H1 (cell line): ENCODE measurements around the gene GNAS. TPM values are rescaled to one million over a fixed set of nuclear protein-coding genes. Genes with fewer than 3 reads are reported as not detected.

Experiments
- CTCF ChIA-PET: fragments of 300-600 bp; sonication (Branson Sonifier 250); formaldehyde crosslinking; loops from one replicate; lab custom pipeline; 2021; ENCODE audit not compliant: partially characterized antibody; lab: Charles Lee
- POLR2A ChIA-PET: fragments of 300-600 bp; sonication (Branson Sonifier 250); formaldehyde crosslinking; loops from one replicate; lab custom pipeline; 2021; ENCODE audit warnings: inconsistent platforms; ENCODE audit not compliant: partially characterized antibody; lab: Charles Lee
- DNase-seq, 2 experiments: peaks; one replicate each; pipeline versions ENCODE4 v3.0.0 to v3.0.0-alpha.2; 2010 to 2022; ENCODE audit warnings: low spot score in 2 of 2, low read depth in 1 of 2, mixed read lengths in 1 of 2
- FAIRE-seq: peaks from 2 replicates; lab custom pipeline; 2011; peaks lifted over from hg19 to GRCh38; lab: Jason Lieb, UNC
- H2AFZ ChIP-seq: 2 replicates; pipeline ENCODE4 v1.8.1; 2012; ENCODE audit warnings: low read length, inconsistent platforms
- H2AK5ac ChIP-seq: 2 replicates; pipeline ENCODE4 v1.6.1; 2013; ENCODE audit warnings: low read depth, low read length
- H2BK120ac ChIP-seq: replicated peaks from 2 replicates; pipeline ENCODE3; 2013; ENCODE audit warnings: low read depth, low read length, inconsistent platforms
- H2BK12ac ChIP-seq: 2 replicates; pipeline ENCODE4 v1.6.1; 2013; ENCODE audit warnings: low read depth, low read length
- H2BK15ac ChIP-seq: 2 replicates; pipeline ENCODE4 v1.6.1; 2013; ENCODE audit warnings: low read length
- H2BK20ac ChIP-seq: 2 replicates; pipeline ENCODE4 v1.6.1; 2013; ENCODE audit warnings: low read length
- H2BK5ac ChIP-seq: 2 replicates; pipeline ENCODE4 v1.6.1; 2013; ENCODE audit warnings: low read depth, low read length
- H3K14ac ChIP-seq: 2 replicates; pipeline ENCODE4 v1.6.1; 2013; ENCODE audit warnings: inconsistent platforms; ENCODE audit not compliant: insufficient read length
- H3K18ac ChIP-seq: 2 replicates; pipeline ENCODE4 v1.6.1; 2013; ENCODE audit warnings: low read length; ENCODE audit errors: extremely low read depth
- H3K23ac ChIP-seq: 2 replicates; pipeline ENCODE4 v1.6.1; 2013; ENCODE audit warnings: inconsistent platforms; ENCODE audit not compliant: insufficient read length
- H3K23me2 ChIP-seq: 2 replicates; pipeline ENCODE4 v1.6.1; 2013; ENCODE audit warnings: low read depth, low read length
- H3K27ac ChIP-seq: 2 replicates; pipeline ENCODE4 v1.6.1; 2011; ENCODE audit warnings: low read depth, low read length, inconsistent platforms
- H3K27me3 ChIP-seq, 4 experiments: replicated peaks in 1 of 4; 1 replicate in 1 of 4; 2 replicates in 3 of 4; pipeline versions ENCODE4 v1.6.1 to v1.8.1; 2011 to 2013; ENCODE audit warnings: low read length in 3 of 4, mild to moderate bottlenecking in 3 of 4, inconsistent platforms in 2 of 4, mixed read lengths in 2 of 4, moderate library complexity in 1 of 4; ENCODE audit not compliant: control insufficient read depth in 3 of 4, insufficient read depth in 3 of 4; ENCODE audit errors: extremely low read depth in 1 of 4
- H3K36me3 ChIP-seq, 4 experiments: 2 replicates each; pipeline versions ENCODE4 v1.6.1 to v1.8.1; 2011 to 2013; ENCODE audit warnings: mild to moderate bottlenecking in 4 of 4, low read length in 3 of 4, moderate library complexity in 2 of 4, control low read depth in 1 of 4, inconsistent platforms in 1 of 4; ENCODE audit not compliant: insufficient read depth in 4 of 4, control insufficient read depth in 2 of 4
- H3K4ac ChIP-seq: replicated peaks from 2 replicates; pipeline ENCODE3; 2013; ENCODE audit warnings: low read length, low read depth, mixed read lengths, inconsistent platforms; ENCODE audit not compliant: insufficient read length
- H3K4me1 ChIP-seq, 4 experiments: replicated peaks in 1 of 4; 1 replicate in 1 of 4; 2 replicates in 3 of 4; pipeline versions ENCODE4 v1.6.1 to v1.8.1; 2011 to 2013; ENCODE audit warnings: low read length in 3 of 4, inconsistent platforms in 2 of 4, mixed read lengths in 1 of 4; ENCODE audit not compliant: insufficient read depth in 4 of 4, control insufficient read depth in 3 of 4
- H3K4me2 ChIP-seq, 2 experiments: 2 replicates each; pipeline versions ENCODE4 v1.6.1 to v1.8.1; 2011 to 2013; ENCODE audit warnings: low read depth in 2 of 2, low read length in 2 of 2, control low read depth in 1 of 2, inconsistent platforms in 1 of 2, mild to moderate bottlenecking in 1 of 2; ENCODE audit not compliant: insufficient read depth in 1 of 2
- H3K4me3 ChIP-seq, 4 experiments: fragments of 200-600, 300-600 bp in 1 of 4; sonication (generic), shearing (Covaris generic), sonication (Bioruptor Twin) in 1 of 4; 2 replicates each; pipeline versions ENCODE4 v1.5.1 to v1.8.1; 2011 to 2016; ENCODE audit warnings: low read length in 4 of 4, low read depth in 3 of 4, control low read depth in 2 of 4, inconsistent platforms in 2 of 4, mild to moderate bottlenecking in 2 of 4, mixed read lengths in 1 of 4, moderate library complexity in 1 of 4; ENCODE audit not compliant: insufficient read depth in 2 of 4; ENCODE audit errors: extremely low read depth in 1 of 4
- H3K56ac ChIP-seq: replicated peaks from 2 replicates; pipeline ENCODE3; 2013; ENCODE audit warnings: low read depth, mild to moderate bottlenecking, mixed read lengths, low read length, inconsistent platforms; ENCODE audit not compliant: insufficient read length
- H3K79me1 ChIP-seq: 2 replicates; pipeline ENCODE4 v1.6.1; 2013; ENCODE audit warnings: low read depth, low read length, control low read depth
- H3K79me2 ChIP-seq, 2 experiments: 2 replicates each; pipeline versions ENCODE4 v1.6.1 to v1.8.1; 2012 to 2013; ENCODE audit warnings: low read length in 2 of 2, mild to moderate bottlenecking in 2 of 2, inconsistent platforms in 1 of 2; ENCODE audit not compliant: insufficient read depth in 2 of 2, control insufficient read depth in 1 of 2
- H3K9ac ChIP-seq, 4 experiments: replicated peaks in 1 of 4; 1 replicate in 1 of 4; 2 replicates in 3 of 4; pipeline versions ENCODE4 v1.6.1 to v1.8.1; 2011 to 2013; ENCODE audit warnings: low read depth in 3 of 4, low read length in 3 of 4, control low read depth in 2 of 4, mild to moderate bottlenecking in 2 of 4, moderate library complexity in 2 of 4, inconsistent platforms in 1 of 4; ENCODE audit errors: extremely low read depth in 1 of 4
- H3K9me3 ChIP-seq, 2 experiments: 2 replicates each; pipeline versions ENCODE4 v1.6.1 to v1.8.1; 2012 to 2013; ENCODE audit warnings: mild to moderate bottlenecking in 2 of 2, moderate library complexity in 2 of 2, control low read depth in 1 of 2, inconsistent platforms in 1 of 2, low read depth in 1 of 2, low read length in 1 of 2, mixed read lengths in 1 of 2; ENCODE audit not compliant: insufficient read depth in 2 of 2
- H4K20me1 ChIP-seq, 2 experiments: replicated peaks in 1 of 2; 2 replicates each; pipeline versions ENCODE3 to v1.8.1; 2011 to 2013; ENCODE audit warnings: inconsistent platforms in 2 of 2, low read length in 2 of 2, mild to moderate bottlenecking in 1 of 2; ENCODE audit not compliant: insufficient read depth in 2 of 2, control insufficient read depth in 1 of 2
- H4K5ac ChIP-seq: 2 replicates; pipeline ENCODE4 v1.6.1; 2013; ENCODE audit warnings: low read length, low read depth, mixed read lengths, inconsistent platforms; ENCODE audit not compliant: insufficient read length
- H4K8ac ChIP-seq: 2 replicates; pipeline ENCODE4 v1.8.0; 2013; ENCODE audit warnings: mild to moderate bottlenecking, moderate library complexity, low read length, inconsistent platforms; ENCODE audit not compliant: insufficient read depth; ENCODE audit errors: extremely low read depth
- H4K91ac ChIP-seq: replicated peaks from 2 replicates; pipeline ENCODE3; 2013; ENCODE audit warnings: low read length, mixed read lengths, inconsistent platforms; ENCODE audit not compliant: insufficient read length
- BACH1 ChIP-seq: IDR thresholded peaks from 2 replicates; pipeline ENCODE4 v1.6.1; 2012; ENCODE audit warnings: low read length, improper control_type of control experiment
- GTF2F1 ChIP-seq: IDR thresholded peaks from 2 replicates; pipeline ENCODE4 v1.6.1; 2012; ENCODE audit warnings: low read depth, low read length, improper control_type of control experiment, borderline replicate concordance
- JUN ChIP-seq: IDR thresholded peaks from 2 replicates; pipeline ENCODE4 v1.6.1; 2011; ENCODE audit warnings: low read depth, mild to moderate bottlenecking, improper control_type of control experiment, low read length
- SIN3A ChIP-seq, 2 experiments: IDR thresholded peaks in 1 of 2; conservative IDR thresholded peaks in 1 of 2; 2 replicates each; pipeline ENCODE4 v1.6.1; 2011 to 2012; ENCODE audit warnings: low read length in 2 of 2, improper control_type of control experiment in 1 of 2, low read depth in 1 of 2, mild to moderate bottlenecking in 1 of 2
- SP4 ChIP-seq: IDR thresholded peaks from 2 replicates; pipeline ENCODE4 v1.6.1; 2012; ENCODE audit warnings: low read length, inconsistent platforms
- WGBS, 2 experiments: shearing (Covaris generic) in 1 of 2; methylation state at CpG; one replicate each; pipeline versions ENCODE4 v1.1.6 to v1.1.7; 2013 to 2015; ENCODE audit warnings: low lambda C conversion rate in 2 of 2, mixed read lengths in 2 of 2, inconsistent platforms in 1 of 2, low coverage in 1 of 2, missing lambda C conversion rate in 1 of 2; ENCODE audit not compliant: insufficient replicate concordance in 2 of 2, insufficient coverage in 1 of 2, insufficient read length in 1 of 2; ENCODE audit errors: extremely low coverage in 1 of 2, missing lambda C conversion rate in 1 of 2; 5-methylcytosine and 5-hydroxymethylcytosine counted together
- polyA plus RNA-seq, 7 experiments: library from polyadenylated mRNA; depleted of rRNA in 3 of 7; stranded (reverse) in 5 of 7; unstranded in 2 of 7; fragments of >200 nt in 5 of 7; fragments of 200-250 nt in 2 of 7; gene quantifications; 1 replicate in 5 of 7; 2 replicates in 1 of 7; 4 replicates in 1 of 7; pipeline versions ENCODE4 v1.2.1 to v1.2.3, GENCODE V29; 2011 to 2013; ENCODE audit warnings: missing spikeins in 2 of 7, mixed read lengths in 2 of 7
- total RNA-seq: library from RNA; stranded (reverse); fragmentation: NEBNext Ultra II Directional; extraction: Animal tissue kit (Norgen Biotek cat#: 25700); gene quantifications from 2 replicates; pipeline ENCODE4 v1.2.1, GENCODE V29; 2021
- TF ChIP-seq, protein P1 (sequence below): IDR thresholded peaks from 2 replicates; pipeline ENCODE4 v1.6.1; 2011; ENCODE audit warnings: low read depth, mild to moderate bottlenecking, low read length; ENCODE audit not compliant: insufficient read depth
- TF ChIP-seq, protein P2 (sequence below): IDR thresholded peaks from 2 replicates; pipeline ENCODE4 v1.6.1; 2011; ENCODE audit warnings: low read length, improper control_type of control experiment
- TF ChIP-seq, protein P3 (sequence below): IDR thresholded peaks from 2 replicates; pipeline ENCODE4 v1.6.1; 2012; ENCODE audit warnings: inconsistent platforms
- TF ChIP-seq, protein P4 (sequence below): IDR thresholded peaks from 2 replicates; pipeline ENCODE4 v1.6.1; 2012; ENCODE audit warnings: low read length, inconsistent platforms

Gene GNAS
- total and polyA plus RNA-seq, 2 of the 8 experiments (the other 6 are each of a cell fraction or from before 2014, with no cell fraction given), result 989 to 1,613 TPM

DNA sequence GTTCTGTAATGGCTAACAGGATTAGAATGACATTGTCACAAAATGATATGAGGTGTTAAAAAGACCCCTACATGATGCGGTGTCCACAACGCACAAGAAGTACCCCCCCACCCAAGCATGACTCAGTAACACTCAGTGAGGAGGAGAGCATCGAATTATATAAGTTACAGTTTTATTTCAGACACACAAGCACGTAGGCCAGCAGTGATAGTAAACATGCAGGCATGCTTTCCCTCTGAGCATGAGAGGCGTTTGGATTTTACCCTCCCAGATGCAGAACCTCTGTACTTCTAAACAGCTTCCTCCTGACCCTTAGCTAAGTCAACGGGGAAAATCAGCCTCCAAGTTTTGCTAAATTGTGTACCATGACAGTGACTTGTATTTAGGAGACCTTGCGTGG, 23.9 kb downstream of the GNAS start:
- H3K23me2 ChIP-seq, result no peaks in the 10 kb centered on the region
- no peak overlapping the region; the same call in 1 of the 2 replicates for H2BK15ac ChIP-seq
- H3K79me1 ChIP-seq, result no peaks in the 10 kb centered on the region
- peaks cover 3 to 25% (median 18%) of the 10 kb centered on the region in 4 experiments for H3K4me1 ChIP-seq
- H3K9me3 ChIP-seq, result no peaks in the 10 kb centered on the region
- ChIA-PET CTCF (interaction anchor here (0.7 to 2.4 kb wide), 5 partner anchors 9 to 751 kb away, joined by 3 to 12 read pairs (median 6); no protein-coding TSS in a partner anchor), POLR2A (interaction anchor here (0.6 to 4.4 kb wide), 8 partner anchors 7 to 342 kb away, joined by 3 to 26 read pairs (median 4); no protein-coding TSS in a partner anchor)
- H3K4me2 ChIP-seq, result peak overlapping the region in 1 of 2 experiments; percentile 61; a peak in 2 of 4 replicates
- H3K27me3 ChIP-seq, result no peaks in the 10 kb centered on the region
- no peak overlapping the region for H3K9ac ChIP-seq
- no peak overlapping the region for H3K56ac ChIP-seq
- H2BK20ac ChIP-seq, result no peak overlapping the region
- no peak overlapping the region for H3K14ac ChIP-seq
- H3K27ac ChIP-seq, result no peak overlapping the region
- no peak overlapping the region for H4K8ac ChIP-seq
- H3K18ac ChIP-seq, result no peak overlapping the region
- no peaks in the 10 kb centered on the region for H3K79me2 ChIP-seq
- H4K91ac ChIP-seq, result no peak overlapping the region
- H4K5ac ChIP-seq, result no peak overlapping the region
- 86% methylated on average over 7 of the region's 7 CpGs; no CpG with 5 or more reads in 1 of the 2 experiments for WGBS, 2 experiments
- no peaks in the 10 kb centered on the region; a peak in 1 of 8 replicates for H3K36me3 ChIP-seq
- no peak overlapping the region for H2AFZ ChIP-seq
- H2BK12ac ChIP-seq, result no peak overlapping the region; the same call in 1 of the 2 replicates
- H2BK120ac ChIP-seq, result peak overlapping the region; percentile 15
- H2AK5ac ChIP-seq, result no peak overlapping the region
- no peaks in the 10 kb centered on the region for H4K20me1 ChIP-seq
- no peak overlapping the region for H3K4me3 ChIP-seq
- H2BK5ac ChIP-seq, result no peak overlapping the region
- DNase-seq (no peak), FAIRE-seq (no peak)
- no peak overlapping the region for H3K23ac ChIP-seq
- H3K4ac ChIP-seq, result peak overlapping the region; percentile 29
- TF ChIP-seq, protein P1, sequence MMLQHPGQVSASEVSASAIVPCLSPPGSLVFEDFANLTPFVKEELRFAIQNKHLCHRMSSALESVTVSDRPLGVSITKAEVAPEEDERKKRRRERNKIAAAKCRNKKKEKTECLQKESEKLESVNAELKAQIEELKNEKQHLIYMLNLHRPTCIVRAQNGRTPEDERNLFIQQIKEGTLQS, result no peak
- no peak for TF ChIP-seq BACH1
- TF ChIP-seq, protein P2, sequence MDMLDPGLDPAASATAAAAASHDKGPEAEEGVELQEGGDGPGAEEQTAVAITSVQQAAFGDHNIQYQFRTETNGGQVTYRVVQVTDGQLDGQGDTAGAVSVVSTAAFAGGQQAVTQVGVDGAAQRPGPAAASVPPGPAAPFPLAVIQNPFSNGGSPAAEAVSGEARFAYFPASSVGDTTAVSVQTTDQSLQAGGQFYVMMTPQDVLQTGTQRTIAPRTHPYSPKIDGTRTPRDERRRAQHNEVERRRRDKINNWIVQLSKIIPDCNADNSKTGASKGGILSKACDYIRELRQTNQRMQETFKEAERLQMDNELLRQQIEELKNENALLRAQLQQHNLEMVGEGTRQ, result no peak
- TF ChIP-seq GTF2F1, result no peak
- no peak for TF ChIP-seq JUN
- TF ChIP-seq, protein P3, sequence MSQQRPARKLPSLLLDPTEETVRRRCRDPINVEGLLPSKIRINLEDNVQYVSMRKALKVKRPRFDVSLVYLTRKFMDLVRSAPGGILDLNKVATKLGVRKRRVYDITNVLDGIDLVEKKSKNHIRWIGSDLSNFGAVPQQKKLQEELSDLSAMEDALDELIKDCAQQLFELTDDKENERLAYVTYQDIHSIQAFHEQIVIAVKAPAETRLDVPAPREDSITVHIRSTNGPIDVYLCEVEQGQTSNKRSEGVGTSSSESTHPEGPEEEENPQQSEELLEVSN, result no peak
- no peak for TF ChIP-seq SP4
- TF ChIP-seq SIN3A (conservative IDR thresholded peaks at IDR 0.05 in 1 of 2, IDR thresholded peaks at IDR 0.05 in 1 of 2; ENCODE audit: low read depth in 1 of 2, low read length in 2 of 2), result no peak
- TF ChIP-seq, protein P4, sequence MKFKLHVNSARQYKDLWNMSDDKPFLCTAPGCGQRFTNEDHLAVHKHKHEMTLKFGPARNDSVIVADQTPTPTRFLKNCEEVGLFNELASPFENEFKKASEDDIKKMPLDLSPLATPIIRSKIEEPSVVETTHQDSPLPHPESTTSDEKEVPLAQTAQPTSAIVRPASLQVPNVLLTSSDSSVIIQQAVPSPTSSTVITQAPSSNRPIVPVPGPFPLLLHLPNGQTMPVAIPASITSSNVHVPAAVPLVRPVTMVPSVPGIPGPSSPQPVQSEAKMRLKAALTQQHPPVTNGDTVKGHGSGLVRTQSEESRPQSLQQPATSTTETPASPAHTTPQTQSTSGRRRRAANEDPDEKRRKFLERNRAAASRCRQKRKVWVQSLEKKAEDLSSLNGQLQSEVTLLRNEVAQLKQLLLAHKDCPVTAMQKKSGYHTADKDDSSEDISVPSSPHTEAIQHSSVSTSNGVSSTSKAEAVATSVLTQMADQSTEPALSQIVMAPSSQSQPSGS, result no peak
